IMR-90 (cell line): ENCODE results near the gene PRXL2C. TPM values are rescaled to one million over a fixed set of nuclear protein-coding genes. Genes with fewer than 3 reads are reported as not detected.

Source experiments
- ATAC-seq: fragments of 200-7000 bp; cut with Tn5 transposase; 2 replicates; pipeline ENCODE4 v1.9.1; 2020; ENCODE audit warnings: low read depth, mild to moderate bottlenecking, moderate library complexity
- BruUV-seq: library from RNA; stranded (reverse); fragments of 400-500 nt; replicated peaks from 2 replicates; lab custom pipeline; 2021; lab: Mats Ljungman, UMichigan
- CTCF ChIA-PET: fragments of 300-600 bp; formaldehyde crosslinking; extraction: SDS; loops from one replicate; lab custom pipeline; 2021; ENCODE audit warnings: antibody characterized with exemption; lab: Yijun Ruan, JAX
- POLR2A ChIA-PET: fragments of 300-600 bp; sonication (Branson Sonifier 250); formaldehyde crosslinking; loops from one replicate; lab custom pipeline; 2022; ENCODE audit warnings: antibody characterized with exemption; ENCODE audit not compliant: unreplicated experiment; lab: Charles Lee
- DNase-seq: peaks from one replicate; pipeline ENCODE4 v3.0.0; 2013
- H2AFZ ChIP-seq: replicated peaks from 2 replicates; pipeline ENCODE3; 2013; ENCODE audit warnings: low read length, mild to moderate bottlenecking; ENCODE audit not compliant: poor library complexity
- H2AK5ac ChIP-seq: 2 replicates; pipeline ENCODE4 v1.6.1; 2013; ENCODE audit warnings: low read depth, low read length, inconsistent platforms
- H2AK9ac ChIP-seq: replicated peaks from 2 replicates; pipeline ENCODE3; 2013; ENCODE audit warnings: mild to moderate bottlenecking, low read depth, low read length, moderate library complexity; ENCODE audit not compliant: poor library complexity
- H2BK120ac ChIP-seq: 2 replicates; pipeline ENCODE4 v1.6.1; 2013; ENCODE audit warnings: low read depth, low read length, inconsistent platforms
- H2BK15ac ChIP-seq: 3 replicates; pipeline ENCODE4 v1.6.1; 2013; ENCODE audit warnings: low read depth, low read length, inconsistent platforms
- H2BK20ac ChIP-seq: 2 replicates; pipeline ENCODE4 v1.6.1; 2013; ENCODE audit warnings: low read depth, mild to moderate bottlenecking, inconsistent platforms, low read length, moderate library complexity
- H2BK5ac ChIP-seq: 2 replicates; pipeline ENCODE4 v1.6.1; 2013; ENCODE audit warnings: mild to moderate bottlenecking, low read depth, low read length, inconsistent platforms; ENCODE audit not compliant: poor library complexity, severe bottlenecking
- H3K14ac ChIP-seq: replicated peaks from 2 replicates; pipeline ENCODE4 v1.6.1; 2013; ENCODE audit warnings: low read depth, low read length, inconsistent platforms
- H3K18ac ChIP-seq: 2 replicates; pipeline ENCODE4 v1.6.1; 2013; ENCODE audit warnings: low read depth, low read length, control low read depth
- H3K23ac ChIP-seq: 2 replicates; pipeline ENCODE4 v1.6.1; 2013; ENCODE audit warnings: low read depth, low read length, inconsistent platforms
- H3K27ac ChIP-seq: 2 replicates; pipeline ENCODE4 v1.5.1; 2013; ENCODE audit warnings: mild to moderate bottlenecking, control low read depth, low read length; ENCODE audit not compliant: insufficient read depth
- H3K27me3 ChIP-seq: 2 replicates; pipeline ENCODE4 v1.6.1; 2013; ENCODE audit warnings: low read length; ENCODE audit not compliant: control insufficient read depth, insufficient read depth
- H3K36me3 ChIP-seq: 2 replicates; pipeline ENCODE4 v1.6.1; 2013; ENCODE audit warnings: low read length, mixed read lengths; ENCODE audit not compliant: control insufficient read depth, insufficient read depth
- H3K4ac ChIP-seq: 2 replicates; pipeline ENCODE4 v1.6.1; 2013; ENCODE audit warnings: low read depth, low read length, inconsistent platforms
- H3K4me1 ChIP-seq: 2 replicates; pipeline ENCODE4 v1.6.1; 2013; ENCODE audit warnings: low read length, mixed read lengths; ENCODE audit not compliant: control insufficient read depth, insufficient read depth
- H3K4me2 ChIP-seq: 2 replicates; pipeline ENCODE4 v1.6.1; 2013; ENCODE audit warnings: low read depth, mild to moderate bottlenecking, control low read depth, low read length, moderate library complexity
- H3K4me3 ChIP-seq: 2 replicates; pipeline ENCODE4 v1.5.1; 2013; ENCODE audit warnings: low read depth, mild to moderate bottlenecking, control low read depth, low read length, moderate library complexity; ENCODE audit not compliant: insufficient read depth
- H3K56ac ChIP-seq: 2 replicates; pipeline ENCODE4 v1.6.1; 2013; ENCODE audit warnings: low read length, inconsistent platforms; ENCODE audit not compliant: insufficient read depth; ENCODE audit errors: extremely low read depth
- H3K79me1 ChIP-seq, 2 experiments: 2 replicates each; pipeline ENCODE4 v1.6.1; 2013; ENCODE audit warnings: low read length in 2 of 2, inconsistent platforms in 1 of 2, low read depth in 1 of 2
- H3K9ac ChIP-seq: 2 replicates; pipeline ENCODE4 v1.6.1; 2013; ENCODE audit warnings: low read depth, low read length, control low read depth
- H3K9me1 ChIP-seq: 2 replicates; pipeline ENCODE4 v1.6.1; 2013; ENCODE audit warnings: low read length, inconsistent platforms; ENCODE audit not compliant: insufficient read depth
- H3K9me3 ChIP-seq: 2 replicates; pipeline ENCODE4 v1.6.1; 2013; ENCODE audit warnings: low read length; ENCODE audit not compliant: control insufficient read depth, insufficient read depth
- H4K20me1 ChIP-seq: 2 replicates; pipeline ENCODE4 v1.6.1; 2013; ENCODE audit warnings: low read length, inconsistent platforms; ENCODE audit not compliant: insufficient read depth
- H4K5ac ChIP-seq: 2 replicates; pipeline ENCODE4 v1.6.1; 2013; ENCODE audit warnings: mild to moderate bottlenecking, low read depth, low read length, control low read depth
- H4K8ac ChIP-seq, 2 experiments: 2 replicates each; pipeline ENCODE4 v1.6.1; 2013; ENCODE audit warnings: low read depth in 2 of 2, low read length in 2 of 2, control low read depth in 1 of 2, inconsistent platforms in 1 of 2
- H4K91ac ChIP-seq: 2 replicates; pipeline ENCODE4 v1.6.1; 2013; ENCODE audit warnings: low read depth, low read length, inconsistent platforms; ENCODE audit not compliant: insufficient read depth
- CHD1 ChIP-seq: IDR thresholded peaks from 2 replicates; pipeline ENCODE4 v1.6.1; 2012; ENCODE audit warnings: low read depth, low read length, improper control_type of control experiment
- MXI1 ChIP-seq: IDR thresholded peaks from 2 replicates; pipeline ENCODE4 v1.6.1; 2012; ENCODE audit warnings: low read depth, mild to moderate bottlenecking, low read length, moderate library complexity, borderline replicate concordance
- NFE2L2 ChIP-seq: fragments of 150-350 bp; IDR thresholded peaks from 2 replicates; pipeline ENCODE4 v1.6.1; 2016; ENCODE audit warnings: low read depth, mild to moderate bottlenecking, low read length
- POLR2A ChIP-seq: IDR thresholded peaks from 2 replicates; pipeline ENCODE4 v1.6.1; 2012; ENCODE audit warnings: mild to moderate bottlenecking, low read depth, low read length
- RCOR1 ChIP-seq: IDR thresholded peaks from 2 replicates; pipeline ENCODE4 v1.6.1; 2012; ENCODE audit warnings: mild to moderate bottlenecking, low read length, improper control_type of control experiment; ENCODE audit not compliant: insufficient replicate concordance
- RFX5 ChIP-seq: IDR thresholded peaks from 2 replicates; pipeline ENCODE4 v1.8.0; 2012; ENCODE audit warnings: low read depth, mild to moderate bottlenecking, low read length, moderate library complexity
- WGBS, 2 experiments: methylation state at CpG; one replicate each; pipeline versions ENCODE4 v1.1.5 to v1.1.7; 2013; ENCODE audit warnings: missing lambda C conversion rate in 2 of 2; ENCODE audit not compliant: insufficient read length in 1 of 2; ENCODE audit errors: extremely low coverage in 2 of 2; 5-methylcytosine and 5-hydroxymethylcytosine counted together
- dilution Hi-C: fragments of 300-500 bp; cut with HindIII; formaldehyde crosslinking; loops from one replicate; pipeline ENCODE4 v1.14.3; 2018; ENCODE audit warnings: low sequenced_read_pairs; ENCODE audit not compliant: unreplicated experiment
- in situ Hi-C: fragments of 300-500 bp; cut with MboI; formaldehyde crosslinking; loops from 3 replicates; pipeline ENCODE4 v1.14.3; 2019; ENCODE audit warnings: low sequenced_read_pairs, inconsistent platforms, mixed read lengths
- intact Hi-C: fragments of 100-400 bp; cut with micrococcal nuclease; formaldehyde crosslinking; loops from 2 replicates; pipeline ENCODE4 v1.10.0; 2022
- polyA plus RNA-seq, 3 experiments: library from polyadenylated mRNA; depleted of rRNA; stranded (reverse); fragments of >200 nt; gene quantifications; 2 replicates each; pipeline ENCODE4 v1.2.3, GENCODE V29; 2012; ENCODE audit warnings: low replicate concordance in 1 of 3
- total RNA-seq: library from RNA; depleted of rRNA; stranded (reverse); fragments of >200 nt; gene quantifications from 2 replicates; pipeline ENCODE4 v1.2.3, GENCODE V29; 2012

The PRXL2C gene
- total and polyA plus RNA-seq, 2 of the 4 experiments (the other 2 are of a cell fraction): 2.7 to 9.0 TPM

DNA sequence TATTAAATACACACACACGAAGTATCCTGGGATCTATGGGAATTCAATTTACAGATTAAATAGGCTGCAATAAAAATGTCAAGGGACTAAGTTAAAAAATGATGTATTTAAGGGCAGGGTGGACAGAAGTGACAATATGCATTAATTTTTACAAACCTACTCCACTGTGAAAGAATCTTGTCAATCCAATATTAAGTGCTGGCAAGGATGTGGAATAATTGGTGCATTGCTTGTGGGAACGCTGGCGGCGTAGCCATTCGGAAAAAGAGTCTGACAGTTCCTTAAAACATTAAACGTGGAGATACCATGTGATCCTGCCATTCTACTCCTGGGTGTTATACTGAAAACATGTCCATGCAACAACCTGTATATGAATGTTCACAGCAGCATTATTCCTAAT lies 39.7 kb downstream of the PRXL2C start:
- DNase-seq (no peak), ATAC-seq (no peak)
- no peak overlapping the region for H2BK120ac ChIP-seq
- peaks cover 13 to 55% of the 10 kb centered on the region in 2 experiments for H3K79me1 ChIP-seq
- H2AFZ ChIP-seq: no peak overlapping the region
- H3K4ac ChIP-seq: no peak overlapping the region
- H3K9me3 ChIP-seq: no peaks in the 10 kb centered on the region
- peak overlapping the region; percentile 63 for H2BK5ac ChIP-seq
- H2AK9ac ChIP-seq: no peak overlapping the region
- dilution Hi-C loops: no loop called here
- H3K23ac ChIP-seq: no peak overlapping the region; the same call in 1 of the 2 replicates
- in situ Hi-C loops: no loop called here
- H2BK15ac ChIP-seq: no peak overlapping the region
- no TSS peak for BruUV-seq
- no peak overlapping the region for H2BK20ac ChIP-seq
- ChIA-PET CTCF (no interaction called here), POLR2A (no interaction called here)
- WGBS, 2 experiments: no CpG with 5 or more reads among the region's 6 CpGs
- H4K8ac ChIP-seq: no peak overlapping the region
- peaks cover 8% of the 10 kb centered on the region for H3K9me1 ChIP-seq
- no peak overlapping the region for H3K9ac ChIP-seq
- H3K27ac ChIP-seq: no peak overlapping the region
- H3K18ac ChIP-seq: no peak overlapping the region
- no peak overlapping the region; the same call in 1 of the 2 replicates for H4K91ac ChIP-seq
- peaks cover 8% of the 10 kb centered on the region; the same call in 1 of the 2 replicates for H4K20me1 ChIP-seq
- no peak overlapping the region for H2AK5ac ChIP-seq
- H3K4me2 ChIP-seq: no peak overlapping the region
- no peaks in the 10 kb centered on the region for H3K27me3 ChIP-seq
- TF ChIP-seq NFE2L2 (no peak), MXI1 (no peak), POLR2A (no peak), RCOR1 (no peak), RFX5 (no peak), CHD1 (no peak)
- no peak overlapping the region for H4K5ac ChIP-seq
- H3K36me3 ChIP-seq: no peaks in the 10 kb centered on the region
- H3K4me1 ChIP-seq: peaks cover 10% of the 10 kb centered on the region
- no peak overlapping the region for H3K14ac ChIP-seq
- H3K56ac ChIP-seq: no peak overlapping the region
- H3K4me3 ChIP-seq: no peak overlapping the region
- intact Hi-C loops: no loop called here
